Stimulated activated CD4-positive, alpha-beta T cell treated with anti-CD3 and anti-CD28 coated beads, TNF-alpha, amount 100 ng/mL, for 48 hours (primary cell): ENCODE data around the gene SSR1.
"Not testable (repeated sequence)": the region's sequence is repeated elsewhere in the genome, so short reads cannot be mapped to it uniquely, and the experiment has no call there.

ENCODE experiments used
- DNase-seq, 3 donors: peaks; one replicate each; pipeline ENCODE4 v3.0.0-alpha.2; 2020; ENCODE audit warnings: low read depth in 3 of 3

SSR1 gene

DNA sequence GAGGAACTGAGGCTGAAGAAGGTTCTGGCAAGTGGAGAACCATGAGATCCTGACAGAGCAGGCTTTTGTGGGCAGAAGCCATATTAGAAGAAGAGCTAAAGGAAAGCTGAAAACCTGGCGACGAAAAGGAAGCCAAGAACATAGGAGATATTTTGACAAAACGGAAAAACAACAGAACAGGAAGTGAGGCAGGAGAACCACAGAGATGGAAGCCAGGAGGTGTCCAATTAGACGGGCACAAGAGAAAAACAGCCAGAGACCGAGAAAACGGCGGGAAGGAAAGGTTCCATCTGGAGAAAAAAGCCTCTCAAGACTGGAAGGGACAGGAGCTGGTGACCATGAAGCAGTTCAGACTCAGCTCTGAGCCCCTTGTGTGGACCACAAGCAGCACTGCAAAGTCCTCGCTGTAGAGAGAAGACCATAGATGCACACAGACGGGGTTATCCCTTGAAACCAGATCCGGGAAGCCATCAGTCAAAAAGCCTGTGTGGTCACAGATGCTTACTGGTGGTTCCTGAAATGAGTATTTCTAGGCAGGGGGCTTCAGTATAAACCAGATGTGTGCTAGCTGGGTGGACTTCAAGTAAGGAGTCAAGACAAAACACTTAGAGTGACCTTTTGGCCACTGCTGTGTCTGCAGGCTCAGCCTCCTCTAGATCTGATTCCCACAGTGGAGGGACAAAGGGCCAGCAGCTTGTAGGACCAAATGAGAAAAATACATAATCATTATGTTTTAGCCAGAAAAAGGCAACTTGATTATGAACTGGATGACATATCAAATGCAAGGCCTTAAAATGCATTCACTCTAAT is 30.7 kb downstream of the SSR1 start:
- DNase-seq = no peak

DNA sequence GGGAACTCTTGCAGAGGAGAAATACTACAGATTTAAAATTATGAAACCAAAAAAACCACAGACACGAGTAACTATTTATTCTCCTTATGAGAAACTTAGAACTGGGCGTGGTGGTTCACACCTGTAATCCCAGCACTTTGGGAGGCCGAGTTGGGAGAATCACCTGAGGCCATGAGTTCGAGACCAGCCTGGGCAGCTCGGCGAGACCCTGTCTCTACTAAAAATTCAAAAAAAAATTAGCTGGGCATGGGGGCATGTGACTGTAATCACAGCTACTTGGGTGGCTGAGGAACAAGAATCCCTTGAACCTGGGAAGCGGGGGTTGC is 36.8 kb downstream of the SSR1 start:
- no peak for DNase-seq

DNA sequence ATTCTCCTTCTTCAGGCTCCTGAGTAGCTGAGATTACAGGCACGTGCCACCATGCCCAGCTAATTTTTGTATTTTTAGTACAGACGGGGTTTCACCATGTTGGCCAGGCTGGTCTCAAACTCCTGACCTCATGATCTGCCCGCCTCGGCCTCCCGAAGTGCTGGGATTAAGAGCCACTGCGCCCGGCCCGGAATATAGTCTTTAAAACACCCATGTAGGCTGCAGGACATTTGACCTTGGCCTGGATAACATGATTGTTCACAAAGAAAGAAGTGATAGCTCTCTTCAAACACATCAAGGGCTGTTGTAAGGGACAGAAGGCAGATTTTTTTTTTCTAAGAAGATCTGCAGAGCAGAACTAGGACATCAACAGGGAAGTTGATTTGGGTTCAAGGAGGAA is 38.5 kb downstream of the SSR1 start:
- DNase-seq = not testable (repeated sequence)

DNA sequence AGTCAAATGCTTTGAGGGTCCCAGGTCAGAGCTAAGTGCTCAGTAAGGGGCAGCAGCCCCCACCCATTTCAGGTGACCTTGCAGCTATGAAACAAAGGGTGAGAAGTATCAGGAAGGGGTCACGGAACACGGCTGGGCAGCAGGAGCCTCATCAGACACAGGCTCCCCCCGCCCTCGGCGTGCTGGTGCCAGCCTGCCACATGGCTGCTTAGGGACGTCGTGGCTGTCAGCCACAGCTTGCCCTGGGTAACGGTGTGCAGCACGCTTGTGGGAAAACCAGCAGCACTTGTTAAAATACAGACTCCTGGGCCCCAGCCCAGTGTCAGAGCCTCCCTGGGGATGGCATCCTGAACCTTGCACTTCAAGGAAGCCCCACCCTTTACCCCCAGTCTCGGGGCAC is 39.3 kb downstream of the SSR1 start:
- DNase-seq = no peak

DNA sequence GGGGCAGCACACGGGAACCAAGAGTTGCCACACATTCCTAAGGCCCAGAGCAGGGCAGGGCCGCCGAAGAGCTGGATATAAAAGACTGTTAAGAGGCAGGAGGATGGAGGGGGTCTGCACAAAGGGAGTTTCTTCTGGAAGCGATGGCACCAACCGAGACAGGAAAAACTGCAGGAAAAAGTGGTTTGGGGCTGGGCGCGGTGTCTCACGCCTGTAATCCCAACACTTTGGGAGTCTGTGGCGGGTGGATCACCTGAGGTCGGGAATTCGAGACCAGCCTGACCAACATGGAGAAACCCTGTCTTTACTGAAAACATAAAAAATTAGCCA is 41.8 kb downstream of the SSR1 start:
- DNase-seq = no peak

DNA sequence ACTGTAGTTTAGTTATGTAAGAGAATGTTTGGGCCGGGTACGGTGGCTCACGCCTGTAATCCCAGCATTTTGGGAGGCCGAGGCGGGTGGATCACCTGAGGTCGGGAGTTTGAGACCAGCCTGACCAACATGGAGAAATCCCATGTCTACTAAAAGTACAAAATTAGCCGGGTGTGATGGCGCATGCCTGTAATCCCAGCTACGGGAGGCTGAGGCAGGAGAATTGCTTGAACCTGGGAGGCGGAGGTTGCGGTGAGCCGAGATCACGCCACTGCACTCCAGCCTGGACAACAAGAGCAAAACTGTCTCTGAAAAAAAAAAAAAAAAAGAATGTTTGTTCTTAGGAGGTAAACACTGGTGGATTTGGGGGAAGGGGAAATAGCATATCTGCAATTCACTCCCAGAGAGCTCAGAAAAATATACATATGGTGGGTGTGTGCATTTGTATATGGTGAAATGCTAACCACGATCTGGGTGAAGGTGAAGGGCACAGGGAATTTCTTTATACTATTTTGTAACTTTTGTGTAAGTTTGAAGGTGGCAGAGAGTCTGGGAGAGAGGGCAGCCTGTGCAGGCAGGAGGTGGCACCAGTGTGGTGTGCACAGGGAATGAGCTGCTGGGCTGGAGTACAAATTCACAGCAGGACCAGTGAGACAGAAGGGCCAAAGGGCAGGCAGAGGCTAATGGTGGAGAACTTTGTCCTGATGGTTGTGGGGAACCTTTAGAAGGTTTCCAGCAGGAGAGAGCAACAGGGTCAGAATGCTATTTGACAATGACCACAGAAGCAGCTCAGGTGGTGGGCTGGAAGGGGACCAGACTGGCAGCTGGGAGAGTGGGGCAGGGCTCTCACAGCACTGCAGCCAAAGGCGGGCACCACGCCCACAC is 42.4 kb downstream of the SSR1 start:
- DNase-seq = no peak

DNA sequence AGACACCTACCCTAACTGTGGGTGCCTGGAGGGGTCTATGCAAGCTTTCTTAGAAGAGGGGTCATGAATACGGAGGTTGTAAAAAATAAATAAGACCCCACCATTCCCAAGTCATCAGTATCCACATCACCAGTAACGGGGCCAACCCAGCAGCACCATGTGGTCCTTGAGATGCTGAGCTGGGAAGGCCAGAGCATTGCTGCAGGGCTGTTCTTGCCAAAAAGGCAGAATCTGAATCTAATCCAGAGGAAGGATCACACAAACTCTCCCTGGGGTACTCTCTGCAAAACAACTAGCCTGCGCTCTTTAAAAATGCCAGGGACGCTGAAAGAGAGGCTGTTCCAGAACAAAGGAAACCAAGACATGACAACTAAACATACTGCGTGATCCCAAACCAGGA is 43.2 kb downstream of the SSR1 start:
- DNase-seq = no peak

DNA sequence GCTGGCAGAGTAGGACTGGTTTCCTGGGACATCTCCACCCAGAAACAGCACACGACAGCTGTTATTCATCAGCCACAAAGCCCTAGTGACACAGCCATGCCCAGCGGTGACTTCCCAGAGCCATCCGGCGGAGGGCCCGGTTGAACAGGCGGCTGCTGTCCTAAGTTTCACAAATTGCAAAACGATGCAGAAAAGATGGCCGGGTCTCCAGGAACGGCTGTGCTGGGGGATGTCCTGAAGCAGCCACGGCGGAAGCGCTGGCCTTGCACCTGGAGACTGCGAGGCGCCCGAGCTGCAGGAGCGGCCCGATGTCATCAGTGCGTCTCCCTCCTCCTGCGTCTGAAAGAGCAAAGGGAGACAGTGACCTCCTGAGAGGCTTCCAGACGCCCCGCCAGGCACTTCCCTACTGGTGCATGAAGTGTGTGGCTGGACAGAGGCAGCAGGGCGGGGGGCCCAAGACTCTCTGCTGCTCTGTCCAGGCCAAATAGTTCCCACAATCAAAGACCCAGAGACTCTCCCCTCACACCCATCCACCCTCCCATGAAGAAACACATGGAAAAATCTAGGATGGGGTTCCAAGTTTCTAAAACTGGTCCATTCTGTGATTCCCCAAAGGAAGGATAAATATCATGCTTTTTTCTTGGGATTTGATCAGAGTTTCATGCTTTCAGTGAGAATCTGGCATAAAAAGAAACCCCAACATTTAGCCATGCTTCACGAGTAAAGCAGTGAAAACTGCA is 44.0 kb downstream of the SSR1 start:
- no peak for DNase-seq

DNA sequence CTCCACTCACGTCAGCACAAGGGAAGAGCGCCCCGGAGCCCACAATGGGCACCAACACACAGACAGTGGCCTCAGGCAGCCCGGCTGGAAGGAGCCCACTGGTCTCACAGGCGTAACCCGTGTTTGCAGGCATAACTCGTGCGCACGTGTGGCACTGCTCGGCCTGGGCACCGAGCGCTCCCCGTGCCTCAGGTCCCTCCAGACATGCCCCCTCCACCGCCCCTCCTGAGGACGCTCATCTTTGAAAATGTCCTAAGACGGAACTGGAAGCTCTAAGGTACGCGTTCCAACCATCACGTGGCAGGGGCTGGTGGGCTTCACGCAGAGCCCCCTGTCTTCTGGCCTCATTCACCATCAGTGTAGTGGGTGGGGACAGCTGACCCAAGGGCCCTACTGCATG is 44.6 kb downstream of the SSR1 start:
- no peak for DNase-seq

DNA sequence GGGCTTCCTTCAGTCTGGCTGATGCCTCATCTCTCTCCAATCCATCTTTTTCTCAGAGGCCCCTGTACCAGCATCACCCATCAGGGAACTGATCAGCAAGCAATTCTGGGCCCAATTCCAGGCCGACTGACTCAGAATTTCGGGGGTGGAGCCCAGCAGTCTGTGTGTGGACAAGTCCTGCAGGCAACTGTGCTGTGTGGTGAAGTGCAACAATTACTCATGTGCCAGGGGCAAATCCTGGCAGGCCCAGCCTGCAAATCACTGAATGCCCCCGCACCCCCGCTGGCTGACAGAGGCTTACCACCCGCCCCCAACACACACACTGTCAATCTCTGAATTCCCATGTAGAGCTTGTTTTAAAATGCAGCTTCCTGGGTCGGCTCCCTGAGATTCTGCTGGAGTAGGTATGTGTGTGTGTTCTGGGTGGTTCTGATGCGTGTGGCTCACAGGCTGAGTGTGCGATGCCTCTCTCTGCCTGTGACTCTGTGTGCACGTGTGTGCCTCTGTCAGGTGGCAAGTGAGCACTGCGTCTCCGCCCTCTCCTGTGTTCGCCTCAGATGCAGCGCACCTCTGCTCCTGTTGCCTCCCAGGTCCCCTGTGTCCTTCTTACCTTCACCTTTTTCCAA is 45.4 kb downstream of the SSR1 start:
- DNase-seq = no peak

DNA sequence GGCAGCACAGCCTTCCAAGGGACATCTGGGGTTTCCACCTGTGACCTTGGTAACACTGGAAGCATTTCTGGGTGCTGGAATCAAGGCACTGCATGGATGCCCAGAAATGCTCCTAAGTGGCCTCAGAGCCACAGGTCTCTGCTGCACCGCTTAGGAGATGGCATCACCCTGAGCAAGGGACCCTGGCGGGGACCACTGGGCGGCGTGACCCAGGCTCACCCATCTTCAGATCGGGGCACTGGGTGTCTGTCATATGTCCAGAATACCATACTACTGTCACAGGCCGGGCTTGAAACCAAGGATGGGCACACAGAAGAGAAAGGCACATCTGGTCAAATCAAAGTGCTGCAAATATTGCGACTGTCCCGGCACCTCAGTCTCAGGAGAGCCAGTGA is 45.9 kb downstream of the SSR1 start:
- DNase-seq = no peak

DNA sequence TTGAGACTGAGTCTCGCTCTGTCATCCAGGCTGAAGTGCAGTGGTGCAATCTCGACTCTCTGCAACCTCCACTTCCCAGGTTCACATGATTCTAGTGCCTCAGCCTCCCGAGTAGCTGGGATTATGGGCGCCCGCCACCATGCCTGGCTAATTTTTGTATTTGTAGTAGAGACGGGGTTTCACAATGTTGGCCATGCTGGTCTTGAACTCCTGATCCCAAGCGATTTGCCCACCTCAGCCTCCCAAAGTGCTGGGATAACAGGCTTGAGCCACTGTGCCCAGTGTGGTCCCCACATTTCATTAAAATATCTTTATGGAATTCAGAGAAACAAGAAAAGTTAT is 47.6 kb downstream of the SSR1 start:
- DNase-seq = not testable (repeated sequence)

DNA sequence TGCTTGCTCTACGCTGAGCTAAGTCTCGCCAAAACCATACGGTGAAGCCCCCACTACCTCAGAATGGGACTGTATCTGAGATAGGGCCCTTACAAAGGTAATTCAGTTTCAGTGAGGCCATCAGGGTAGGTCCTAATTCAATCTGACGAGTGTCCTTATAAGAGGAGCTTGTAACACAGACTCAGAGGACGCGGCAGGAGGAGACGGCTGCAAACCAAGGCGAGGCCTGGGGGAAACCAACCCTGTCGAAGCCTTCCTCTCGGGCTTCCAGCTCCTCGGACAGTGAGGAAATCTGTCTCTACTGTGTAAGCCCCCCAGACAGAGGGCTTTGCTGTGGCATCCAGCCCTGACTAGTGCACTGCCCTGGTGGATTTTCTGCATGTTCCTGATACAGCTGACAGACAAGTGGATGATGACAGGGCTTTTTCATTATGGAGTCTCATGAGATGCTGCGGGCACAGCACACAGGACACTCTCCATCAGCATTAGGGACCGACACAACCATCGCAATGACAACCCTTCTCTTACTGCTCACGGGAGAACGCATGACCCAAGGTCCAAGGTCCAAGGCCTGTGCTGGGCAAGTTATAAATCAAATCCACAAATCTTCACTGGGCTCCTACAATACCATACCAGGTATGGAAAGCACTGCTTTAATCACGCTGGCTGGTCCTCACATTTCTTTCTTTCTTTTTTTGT is 48.2 kb downstream of the SSR1 start:
- DNase-seq = no peak

DNA sequence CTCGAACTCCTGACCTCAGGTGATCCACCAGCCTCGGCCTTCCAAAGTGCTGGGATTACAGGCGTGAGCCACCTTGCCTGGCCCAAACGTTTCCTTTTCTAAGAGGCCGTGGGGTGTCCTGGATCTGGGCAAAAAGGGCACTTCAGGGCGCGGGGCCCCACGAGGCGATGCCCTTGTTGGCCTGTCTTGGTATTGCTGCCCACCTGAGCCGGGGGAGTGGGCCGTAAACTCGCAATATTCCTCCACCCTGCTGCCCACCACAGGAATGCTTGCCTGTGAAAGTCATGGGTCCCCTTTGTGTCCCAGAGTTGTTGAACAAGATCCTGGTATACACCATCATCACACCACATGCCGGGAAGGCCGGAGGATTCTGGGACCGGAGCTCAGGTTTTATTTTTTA is 49.0 kb downstream of the SSR1 start:
- no peak for DNase-seq

DNA sequence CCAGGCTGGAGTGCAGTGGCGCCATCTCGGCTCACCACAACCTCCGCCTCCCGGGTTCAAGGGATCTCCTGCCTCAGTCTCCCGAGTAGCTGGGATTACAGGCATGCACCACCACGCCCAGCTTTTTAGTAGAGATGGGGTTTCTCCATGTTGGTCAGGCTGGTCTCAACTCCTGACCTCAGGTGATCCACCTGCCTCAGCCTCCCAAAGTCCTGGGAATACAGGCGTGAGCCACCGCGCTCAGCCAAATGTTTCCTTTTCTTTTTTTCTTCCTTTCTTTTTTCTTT is 49.5 kb downstream of the SSR1 start:
- not testable (repeated sequence) for DNase-seq

DNA sequence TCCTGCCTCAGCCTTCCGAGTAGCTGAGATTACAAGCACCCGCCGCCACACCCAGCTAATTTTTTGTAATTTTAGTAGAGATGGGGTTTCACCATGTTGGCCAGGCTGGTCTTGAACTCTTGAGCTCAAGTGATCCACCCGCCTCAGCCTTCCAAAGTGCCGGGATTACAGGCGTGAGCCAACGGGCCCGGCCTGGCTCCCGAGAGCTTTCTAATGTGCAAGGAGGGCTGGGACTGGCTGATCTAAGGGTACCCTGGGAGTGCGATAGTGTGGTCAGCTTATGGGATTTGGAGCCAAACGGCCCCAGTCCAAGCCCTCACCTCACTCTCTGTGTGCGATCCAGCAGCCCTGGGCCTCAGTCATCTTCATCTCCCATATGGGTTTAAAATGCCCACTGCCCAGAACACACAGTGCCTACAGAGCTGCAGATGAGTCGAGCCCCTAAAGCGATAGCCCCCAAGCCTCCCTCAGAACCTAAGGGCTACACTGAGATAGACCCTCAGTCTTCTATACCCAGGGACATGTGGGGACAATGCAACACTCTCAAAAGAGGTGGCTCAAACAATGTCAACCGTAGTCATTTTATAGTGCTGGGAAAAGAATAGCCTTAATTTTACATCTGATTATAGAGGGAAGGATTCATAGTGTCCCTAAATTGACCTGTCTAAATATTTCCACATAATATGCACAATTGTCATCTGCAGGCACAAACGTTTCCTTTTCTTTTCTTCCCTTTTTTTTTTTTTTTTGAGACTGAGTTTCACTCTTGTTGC is 50.1 kb downstream of the SSR1 start:
- no peak for DNase-seq

DNA sequence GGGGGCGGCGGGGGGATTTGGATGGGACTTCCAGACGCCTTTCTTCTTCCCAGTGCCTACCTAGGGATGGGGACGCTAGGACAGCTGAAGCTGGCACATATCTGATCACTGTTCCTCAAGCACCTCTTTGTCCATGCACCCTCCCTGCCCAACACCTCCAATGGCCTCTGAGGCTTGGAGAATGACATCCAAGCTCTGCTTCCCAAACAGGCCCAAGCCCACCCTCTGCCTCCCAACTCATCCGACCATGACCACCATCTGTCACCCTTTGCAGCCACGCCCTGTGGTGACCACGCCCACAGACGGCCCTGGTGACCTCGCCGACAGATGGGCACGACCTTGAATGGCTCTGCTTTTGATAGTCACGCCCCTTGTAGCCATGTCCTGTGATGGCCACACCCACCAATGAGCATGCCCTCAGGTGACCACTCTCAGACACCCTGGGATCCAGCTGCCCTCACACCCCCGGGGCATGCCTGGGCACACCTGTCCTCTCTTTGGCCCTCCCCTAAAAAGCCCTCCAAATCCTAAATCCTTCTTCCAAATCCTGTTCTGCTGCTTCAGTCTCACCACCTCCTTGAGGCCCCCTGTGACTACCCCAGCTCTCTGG is 51.0 kb downstream of the SSR1 start:
- DNase-seq = no peak

DNA sequence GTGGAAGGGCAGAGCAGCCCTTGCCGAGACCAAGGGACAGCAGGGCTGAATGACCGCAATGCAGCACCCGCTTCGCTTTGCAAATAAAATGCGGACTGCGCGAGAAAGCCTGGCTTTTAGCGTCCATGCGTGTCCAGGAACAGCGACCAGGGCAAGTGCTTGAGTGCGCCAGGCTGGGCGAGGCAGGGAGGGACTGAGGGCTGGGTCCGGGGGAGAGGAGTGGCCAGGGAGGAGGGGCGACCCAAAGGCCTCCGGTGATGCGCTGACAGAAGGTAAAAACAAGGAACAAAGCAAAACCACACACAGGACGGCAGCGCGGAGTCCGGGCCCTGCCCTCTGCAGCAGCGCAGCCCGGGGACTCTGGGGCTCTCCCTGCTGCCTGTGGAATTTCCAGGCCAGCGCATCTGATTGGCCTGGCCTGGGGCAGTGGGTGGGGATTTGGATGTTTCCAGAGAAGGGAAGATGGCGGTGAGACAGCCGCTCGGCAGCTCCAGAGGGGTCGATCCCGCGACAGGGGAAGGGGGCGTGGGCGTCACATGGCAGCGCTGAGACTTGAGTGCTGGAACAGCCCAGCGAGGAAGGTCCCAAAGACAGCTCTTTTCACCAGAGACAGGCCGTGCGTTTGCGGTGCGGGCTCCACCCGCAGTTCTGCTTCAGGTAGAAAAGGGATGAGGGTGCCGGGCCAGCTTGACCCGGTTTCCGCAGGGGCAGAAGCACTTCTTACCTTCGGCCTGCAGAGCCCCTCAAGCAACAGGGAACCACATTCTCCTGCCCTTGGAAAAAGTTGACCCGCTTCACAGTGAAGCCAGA is 51.8 kb downstream of the SSR1 start:
- DNase-seq = peak; percentile 16 to 36 (median 28)

DNA sequence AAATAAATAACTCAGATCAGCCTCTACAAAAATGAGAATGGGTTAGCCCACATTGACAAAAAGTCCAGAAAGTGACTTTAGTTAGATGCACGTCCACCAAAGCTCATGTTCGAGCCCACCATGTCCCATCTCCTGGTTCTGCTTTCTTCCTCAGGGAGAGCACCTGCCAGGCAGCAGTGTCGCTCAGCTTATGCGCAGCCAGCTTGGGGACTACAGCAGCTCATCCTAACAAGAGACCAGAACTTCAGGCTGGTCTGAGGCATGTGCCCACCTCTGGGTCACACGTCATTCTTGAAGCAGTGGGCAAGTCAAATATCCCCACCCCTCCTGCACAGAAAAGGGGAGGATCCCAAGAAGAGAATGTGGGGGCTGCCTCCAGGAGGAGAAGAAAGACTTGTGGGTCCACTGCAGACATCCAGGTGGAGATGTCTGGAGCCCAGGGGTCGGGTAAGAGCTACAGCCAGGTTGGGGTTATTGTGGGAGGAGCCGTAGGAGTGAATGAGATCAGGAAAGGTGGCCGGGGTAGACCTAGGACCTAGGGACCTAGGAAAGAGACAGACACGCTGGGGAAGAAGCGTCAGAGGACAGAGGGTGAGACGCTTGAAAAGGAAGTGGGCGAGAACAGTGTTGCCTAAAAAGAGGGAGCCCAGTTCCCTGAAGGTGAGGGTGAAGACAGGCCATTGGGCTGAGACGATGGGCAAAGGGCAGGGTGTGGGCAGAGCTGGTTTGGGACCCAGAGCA is 52.5 kb downstream of the SSR1 start:
- no peak for DNase-seq
